Measurements from ENCODE around the gene PACRG. TPM values are rescaled to one million over a fixed set of nuclear protein-coding genes. Genes with fewer than 3 reads are reported as not detected.

PACRG gene
- total and polyA plus RNA-seq, 2 of the 8 experiments (the other 6 are each of a cell fraction or from before 2014, with no cell fraction given): 0.44 to 0.54 TPM

DNA sequence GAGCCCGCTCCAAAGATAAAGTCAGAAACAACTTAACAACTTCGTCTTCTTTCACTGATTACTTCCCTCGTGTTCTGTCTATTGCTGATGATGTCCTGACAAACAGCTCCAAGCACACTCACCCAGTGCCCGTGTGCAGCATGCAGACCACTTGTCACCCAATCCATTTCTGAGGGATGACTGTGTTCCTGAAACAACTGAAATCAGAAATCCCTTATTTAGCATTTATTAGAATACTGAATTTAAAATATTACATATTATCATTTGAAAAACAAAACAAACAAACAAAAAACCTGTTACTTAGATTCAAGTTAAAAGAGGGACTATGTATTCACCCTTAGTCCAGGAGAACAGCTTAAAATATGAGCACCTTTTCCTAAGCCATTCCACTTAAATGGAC lies 463.0 kb downstream of the PACRG start (continued):
- TF ChIP-seq ZNF274 (IDR thresholded peaks at IDR 0.05; ENCODE audit: borderline replicate concordance, extremely low read depth, low read length) (no peak), KDM5A (IDR thresholded peaks at IDR 0.05; ENCODE audit: low read length) (no peak), NRF1 (IDR thresholded peaks at IDR 0.05; ENCODE audit: low read depth, low read length) (no peak), YY1 (IDR thresholded peaks at IDR 0.05; ENCODE audit: low read depth, low read length) (no peak)
